Measurements from ENCODE around the gene CCNJ. TPM values are rescaled to one million over a fixed set of nuclear protein-coding genes. Genes with fewer than 3 reads are reported as not detected.

CCNJ gene
- total and polyA plus RNA-seq, 2 of the 13 experiments (the other 11 are each of a cell fraction or from before 2014, with no cell fraction given) = 14.1 to 21.5 TPM

DNA sequence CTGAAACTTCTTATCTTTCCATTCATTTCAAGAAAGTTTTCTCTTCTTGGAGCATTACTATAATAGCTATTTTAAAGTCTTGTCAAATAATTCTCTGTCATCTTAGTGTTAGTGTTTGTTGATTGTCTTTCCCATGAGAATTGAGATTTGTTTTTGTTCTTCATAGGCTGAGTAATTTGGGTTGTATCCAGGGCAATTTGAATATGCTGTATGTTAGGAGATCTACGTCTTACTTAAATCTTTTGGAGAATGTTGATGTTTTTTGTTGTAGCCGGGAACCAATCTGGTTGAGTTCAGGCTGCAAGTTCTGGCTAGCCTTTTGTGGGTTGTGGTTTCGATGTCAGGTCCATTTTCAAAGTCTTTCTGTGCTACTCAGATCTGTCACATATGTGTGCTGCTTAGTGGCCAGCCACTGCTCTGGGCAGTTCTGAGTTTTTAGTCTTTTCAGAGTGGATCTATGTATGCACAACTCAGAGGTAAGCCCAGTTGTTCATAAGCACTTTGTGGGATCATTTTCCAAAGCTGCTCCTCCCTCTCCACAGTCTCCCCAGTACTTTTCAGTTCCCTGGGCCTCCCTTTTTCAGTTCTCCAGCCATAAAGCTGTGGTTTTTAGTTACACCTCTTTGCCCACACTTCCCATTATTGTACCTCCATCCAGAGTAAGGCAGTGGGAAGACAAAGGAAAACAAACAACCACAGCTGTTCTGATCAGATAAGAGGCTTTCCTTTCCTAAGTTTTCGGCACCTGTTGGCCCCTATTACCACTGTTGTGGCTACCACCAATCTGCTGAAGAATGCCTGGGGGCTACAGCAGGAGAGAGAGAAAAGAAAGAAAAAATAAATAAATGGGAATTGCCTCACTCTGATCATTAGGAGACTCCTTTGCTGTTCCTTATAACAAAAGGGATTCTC, 4.7 kb upstream of the CCNJ start (continued):
- no peak for TF ChIP-seq HOMEZ (CRISPR knock-in tag; IDR thresholded peaks at IDR 0.05; ENCODE audit: low read depth)
- TF ChIP-seq RCOR2 (CRISPR knock-in tag; IDR thresholded peaks at IDR 0.05) = no peak
- TF ChIP-seq SAFB2 (CRISPR knock-in tag; IDR thresholded peaks at IDR 0.05; ENCODE audit: borderline replicate concordance, low read depth) = no peak
- no peak for TF ChIP-seq ZSCAN9 (CRISPR knock-in tag; IDR thresholded peaks at IDR 0.05; ENCODE audit: borderline replicate concordance)
- TF ChIP-seq IKZF5 (CRISPR knock-in tag; IDR thresholded peaks at IDR 0.05) = no peak
- TF ChIP-seq ZBTB14 (CRISPR knock-in tag; IDR thresholded peaks at IDR 0.05) = no peak

GRCh38 chr10:96041146-96041545, 2.2 kb upstream of the CCNJ start:
- H4K20me1 ChIP-seq (ENCODE audit: insufficient read depth, low read length) = no peaks in the 10 kb centered on the region; the same call in 1 of the 2 replicates
- no peak overlapping the region for H3K27ac ChIP-seq (ENCODE audit: extremely low read length, insufficient read depth, low read length)
- no peak for FAIRE-seq
- in situ Hi-C loops (cut with HindIII; ENCODE audit: extremely low pct_ligation_motif_present, low pct_unique_long_range_greater_than_20kb) = no loop called here
- no TSS peak for BruUV-seq (replicated peaks)
- no peak overlapping the region for H3K4me3 ChIP-seq (replicated peaks in 1 of 3; ENCODE audit: insufficient read depth in 1 of 3, low read depth in 2 of 3, low read length in 3 of 3)
- peaks cover 24% of the 10 kb centered on the region for H3K79me2 ChIP-seq (ENCODE audit: insufficient read depth, low read length)
- H3K4me1 ChIP-seq (ENCODE audit: insufficient read depth, low read length) = peaks cover 20% of the 10 kb centered on the region
- WGBS (ENCODE audit: low lambda C conversion rate) = 95% methylated on average over 11 of the region's 11 CpGs
- no peaks in the 10 kb centered on the region for H3K9me3 ChIP-seq (ENCODE audit: low read length)
- POLR2A ChIA-PET = no interaction called here
- no peak overlapping the region for H3K9ac ChIP-seq (ENCODE audit: insufficient read depth, low read depth, low read length)
- no peak overlapping the region for H3K4me2 ChIP-seq (ENCODE audit: low read depth, low read length)
- no peaks in the 10 kb centered on the region for H3K36me3 ChIP-seq (replicated peaks in 1 of 2; ENCODE audit: control insufficient read depth in 1 of 2, insufficient read depth in 2 of 2, low read length in 2 of 2)
- CTCF ChIA-PET (ENCODE audit: low intra/inter-chr PET ratio, low total read pairs) = no interaction called here
- H2AFZ ChIP-seq (ENCODE audit: low read length) = no peak overlapping the region
- no peaks in the 10 kb centered on the region; a peak in 1 of 5 replicates for H3K27me3 ChIP-seq (ENCODE audit: control insufficient read depth in 1 of 2, insufficient read depth in 2 of 2, low read length in 2 of 2)
- ATAC-seq = no peak
- intact Hi-C loops (cut with micrococcal nuclease; ENCODE audit: unreplicated experiment) = no loop called here
- no peak for DNase-seq (ENCODE audit: low spot score)
- no peak for TF ChIP-seq BRCA1 (CRISPR knock-in tag; IDR thresholded peaks at IDR 0.05)
- TF ChIP-seq ZNF589 (CRISPR knock-in tag; conservative IDR thresholded peaks at IDR 0.05) = no peak
- no peak for TF ChIP-seq FUBP1 (CRISPR knock-in tag; IDR thresholded peaks at IDR 0.05; ENCODE audit: borderline replicate concordance)
- no peak for TF ChIP-seq ZNF652 (CRISPR knock-in tag; IDR thresholded peaks at IDR 0.05; ENCODE audit: borderline replicate concordance, low read depth)
- no peak for TF ChIP-seq ZNF382 (CRISPR knock-in tag; IDR thresholded peaks at IDR 0.05; ENCODE audit: borderline replicate concordance)
- TF ChIP-seq ZNF3 (CRISPR knock-in tag; IDR thresholded peaks at IDR 0.05) = no peak
- no peak for TF ChIP-seq SAP130 (CRISPR knock-in tag; IDR thresholded peaks at IDR 0.05; ENCODE audit: low read depth)
- TF ChIP-seq FOXA1 (IDR thresholded peaks at IDR 0.05) = no peak
- TF ChIP-seq FOXA1 (CRISPR knock-in tag; IDR thresholded peaks at IDR 0.05) = no peak
- no peak for TF ChIP-seq ZFYVE20 (CRISPR knock-in tag; IDR thresholded peaks at IDR 0.05; ENCODE audit: borderline replicate concordance, low read depth)
- TF ChIP-seq ARNTL (CRISPR knock-in tag; IDR thresholded peaks at IDR 0.05) = no peak
- no peak for TF ChIP-seq TBX2 (CRISPR knock-in tag; IDR thresholded peaks at IDR 0.05; ENCODE audit: borderline replicate concordance)

Data from HepG2 (cell line).